Panc1 (cell line): Measurements from ENCODE around the gene CNIH1.

Source experiments
- CTCF ChIP-seq: fragments of 450-650 bp; IDR thresholded peaks from 2 replicates; pipeline ENCODE4 v1.5.1; 2017; ENCODE audit warnings: mild to moderate bottlenecking
- POLR2AphosphoS5 ChIP-seq: IDR thresholded peaks from 2 replicates; pipeline ENCODE4 v1.6.1; 2012; ENCODE audit warnings: mild to moderate bottlenecking, low read depth, low read length, moderate library complexity
- SIN3A ChIP-seq: IDR thresholded peaks from 2 replicates; pipeline ENCODE4 v1.6.1; 2012; ENCODE audit warnings: low read depth, mild to moderate bottlenecking, low read length, moderate library complexity, borderline replicate concordance; ENCODE audit not compliant: insufficient read depth
- TCF7L2 ChIP-seq: IDR thresholded peaks from 2 replicates; pipeline ENCODE4 v1.6.1; 2011; ENCODE audit warnings: mild to moderate bottlenecking, low read depth, low read length, inconsistent platforms
- TF ChIP-seq, protein P1 (sequence below), 2 experiments: IDR thresholded peaks; 2 replicates each; pipeline ENCODE4 v1.6.1; 2011 to 2012; ENCODE audit warnings: low read depth in 2 of 2, control low read depth in 1 of 2, low read length in 1 of 2, mild to moderate bottlenecking in 1 of 2, moderate library complexity in 1 of 2; ENCODE audit not compliant: insufficient read depth in 1 of 2

GRCh38 chr14:54385556-54385955 is 55.6 kb downstream of the CNIH1 start:
- TF ChIP-seq, protein P1, sequence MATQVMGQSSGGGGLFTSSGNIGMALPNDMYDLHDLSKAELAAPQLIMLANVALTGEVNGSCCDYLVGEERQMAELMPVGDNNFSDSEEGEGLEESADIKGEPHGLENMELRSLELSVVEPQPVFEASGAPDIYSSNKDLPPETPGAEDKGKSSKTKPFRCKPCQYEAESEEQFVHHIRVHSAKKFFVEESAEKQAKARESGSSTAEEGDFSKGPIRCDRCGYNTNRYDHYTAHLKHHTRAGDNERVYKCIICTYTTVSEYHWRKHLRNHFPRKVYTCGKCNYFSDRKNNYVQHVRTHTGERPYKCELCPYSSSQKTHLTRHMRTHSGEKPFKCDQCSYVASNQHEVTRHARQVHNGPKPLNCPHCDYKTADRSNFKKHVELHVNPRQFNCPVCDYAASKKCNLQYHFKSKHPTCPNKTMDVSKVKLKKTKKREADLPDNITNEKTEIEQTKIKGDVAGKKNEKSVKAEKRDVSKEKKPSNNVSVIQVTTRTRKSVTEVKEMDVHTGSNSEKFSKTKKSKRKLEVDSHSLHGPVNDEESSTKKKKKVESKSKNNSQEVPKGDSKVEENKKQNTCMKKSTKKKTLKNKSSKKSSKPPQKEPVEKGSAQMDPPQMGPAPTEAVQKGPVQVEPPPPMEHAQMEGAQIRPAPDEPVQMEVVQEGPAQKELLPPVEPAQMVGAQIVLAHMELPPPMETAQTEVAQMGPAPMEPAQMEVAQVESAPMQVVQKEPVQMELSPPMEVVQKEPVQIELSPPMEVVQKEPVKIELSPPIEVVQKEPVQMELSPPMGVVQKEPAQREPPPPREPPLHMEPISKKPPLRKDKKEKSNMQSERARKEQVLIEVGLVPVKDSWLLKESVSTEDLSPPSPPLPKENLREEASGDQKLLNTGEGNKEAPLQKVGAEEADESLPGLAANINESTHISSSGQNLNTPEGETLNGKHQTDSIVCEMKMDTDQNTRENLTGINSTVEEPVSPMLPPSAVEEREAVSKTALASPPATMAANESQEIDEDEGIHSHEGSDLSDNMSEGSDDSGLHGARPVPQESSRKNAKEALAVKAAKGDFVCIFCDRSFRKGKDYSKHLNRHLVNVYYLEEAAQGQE (IDR thresholded peaks at IDR 0.05; ENCODE audit: insufficient read depth in 1 of 2, low read depth in 2 of 2, low read length in 1 of 2): no peak
- no peak for TF ChIP-seq CTCF
- no peak for TF ChIP-seq POLR2AphosphoS5
- no peak for TF ChIP-seq TCF7L2
- no peak for TF ChIP-seq SIN3A
